Uterus (tissue), 2 donors: ENCODE results near the gene FNIP2.

Source experiments
- POLR2A ChIP-seq, 2 donors: fragments of 450-650 bp; IDR thresholded peaks; one replicate each; pipeline ENCODE4 v1.6.1; 2016; ENCODE audit warnings: antibody characterized with exemption in 2 of 2, mild to moderate bottlenecking in 1 of 2, moderate library complexity in 1 of 2
- TF ChIP-seq, protein P1 (sequence below), 4 experiments: fragments of 200-600 bp in 2 of 4; fragments of 450-650 bp in 2 of 4; sonication (generic) in 2 of 4; IDR thresholded peaks; one replicate each; pipeline ENCODE4 v1.5.1; 2016 to 2019; ENCODE audit warnings: antibody characterized with exemption in 4 of 4, mild to moderate bottlenecking in 2 of 4, moderate library complexity in 1 of 4

DNA sequence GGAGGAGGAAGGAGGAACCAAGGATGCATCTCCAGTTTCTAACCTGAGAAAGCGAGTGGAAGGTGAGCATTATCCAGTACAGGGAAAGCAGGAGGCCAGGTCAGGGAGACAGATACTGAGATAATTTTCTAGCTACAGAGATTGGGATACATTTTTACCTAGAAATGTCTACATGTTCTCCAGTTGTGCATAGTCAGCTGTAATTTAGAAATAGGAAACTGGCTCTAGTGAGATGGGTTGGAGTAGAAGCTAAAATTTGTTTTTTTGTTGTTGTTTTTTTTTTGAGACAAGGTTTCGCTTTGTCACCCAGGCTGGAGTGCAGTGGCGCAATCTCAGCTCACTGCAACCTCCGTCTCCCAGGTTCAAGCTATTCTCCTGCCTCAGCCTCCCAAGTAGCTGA, 71.3 kb downstream of the FNIP2 start:
- TF ChIP-seq, protein P1, sequence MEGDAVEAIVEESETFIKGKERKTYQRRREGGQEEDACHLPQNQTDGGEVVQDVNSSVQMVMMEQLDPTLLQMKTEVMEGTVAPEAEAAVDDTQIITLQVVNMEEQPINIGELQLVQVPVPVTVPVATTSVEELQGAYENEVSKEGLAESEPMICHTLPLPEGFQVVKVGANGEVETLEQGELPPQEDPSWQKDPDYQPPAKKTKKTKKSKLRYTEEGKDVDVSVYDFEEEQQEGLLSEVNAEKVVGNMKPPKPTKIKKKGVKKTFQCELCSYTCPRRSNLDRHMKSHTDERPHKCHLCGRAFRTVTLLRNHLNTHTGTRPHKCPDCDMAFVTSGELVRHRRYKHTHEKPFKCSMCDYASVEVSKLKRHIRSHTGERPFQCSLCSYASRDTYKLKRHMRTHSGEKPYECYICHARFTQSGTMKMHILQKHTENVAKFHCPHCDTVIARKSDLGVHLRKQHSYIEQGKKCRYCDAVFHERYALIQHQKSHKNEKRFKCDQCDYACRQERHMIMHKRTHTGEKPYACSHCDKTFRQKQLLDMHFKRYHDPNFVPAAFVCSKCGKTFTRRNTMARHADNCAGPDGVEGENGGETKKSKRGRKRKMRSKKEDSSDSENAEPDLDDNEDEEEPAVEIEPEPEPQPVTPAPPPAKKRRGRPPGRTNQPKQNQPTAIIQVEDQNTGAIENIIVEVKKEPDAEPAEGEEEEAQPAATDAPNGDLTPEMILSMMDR (IDR thresholded peaks at IDR 0.05): no peak
- TF ChIP-seq POLR2A (IDR thresholded peaks at IDR 0.05): no peak
